HG02970 (cell line): Measurements from ENCODE around the gene ANTKMT.

Experiments used
- ATAC-seq: cut with Tn5 transposase; IDR thresholded peaks from one replicate; pipeline ENCODE4 v1.9.1; 2021; ENCODE audit warnings: mild to moderate bottlenecking, moderate library complexity, moderate number of reproducible peaks; ENCODE audit not compliant: unreplicated experiment, low FRiP score

ANTKMT gene

DNA sequence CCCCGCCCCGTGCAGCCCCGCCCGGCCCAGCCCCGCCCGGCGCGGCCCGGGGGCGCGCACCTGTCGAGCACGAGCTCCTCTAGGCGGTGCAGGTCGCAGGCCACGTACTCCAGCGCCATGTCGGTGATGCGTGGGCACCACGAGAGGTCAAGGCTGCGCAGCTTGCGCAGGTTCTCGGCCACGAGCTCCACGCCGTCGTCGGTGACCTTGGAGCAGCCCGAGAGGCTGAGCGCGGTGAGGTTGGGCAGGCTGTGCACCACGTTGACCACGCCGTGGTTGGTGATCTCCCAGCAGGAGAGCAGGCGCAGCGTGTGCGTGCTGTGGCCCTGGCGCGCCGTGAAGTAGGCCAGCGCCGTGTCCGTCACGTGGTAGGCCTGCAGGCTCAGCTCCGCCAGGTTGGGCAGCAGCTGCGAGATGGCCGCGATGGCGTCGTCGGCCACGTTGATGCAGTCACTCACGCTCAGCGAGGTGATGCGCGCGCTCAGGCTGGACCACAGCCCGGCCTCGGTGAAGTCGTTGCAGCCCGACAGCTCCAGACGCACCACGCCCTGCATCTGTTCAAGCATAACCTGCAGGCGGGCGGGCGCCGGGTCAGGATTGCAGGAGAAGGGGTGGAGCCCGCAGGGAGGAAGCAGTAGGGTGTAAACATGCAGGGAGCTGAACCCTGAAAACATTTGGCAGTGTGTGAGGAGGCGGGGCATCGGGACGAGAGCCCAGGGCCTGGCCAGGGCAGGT lies 25.4 kb upstream of the ANTKMT start:
- ATAC-seq: no peak

- ATAC-seq: no peak
These were observed 21.9 kb upstream of the ANTKMT start for GRCh38 chr16:698911-699671.

- ATAC-seq: no peak
These were observed 20.0 kb upstream of the ANTKMT start for GRCh38 chr16:700684-701584.

- ATAC-seq: no peak
These were observed 18.6 kb upstream of the ANTKMT start for GRCh38 chr16:702341-702740.

DNA sequence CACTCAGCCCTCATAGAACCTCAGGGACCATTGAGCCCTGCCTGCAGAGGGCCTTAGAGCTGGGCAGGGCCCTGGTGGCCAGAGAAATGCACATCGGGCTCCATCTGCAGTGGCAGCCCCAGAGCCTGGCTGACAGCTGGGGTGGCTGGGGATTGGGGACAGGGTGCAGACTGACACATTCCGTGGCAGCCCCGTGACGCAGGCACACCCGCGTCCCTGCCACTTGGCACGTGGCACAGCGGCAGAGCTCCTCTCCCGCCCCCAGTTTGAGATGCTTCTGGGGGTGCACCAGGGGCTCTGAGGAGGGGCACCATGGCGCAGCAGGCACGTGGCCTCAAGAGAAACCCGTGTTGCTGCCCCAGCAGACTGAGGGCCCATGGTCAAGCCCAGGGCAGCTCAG lies 17.5 kb upstream of the ANTKMT start:
- ATAC-seq: no peak

GRCh38 chr16:704047-704446 lies 16.9 kb upstream of the ANTKMT start:
- ATAC-seq: no peak

- ATAC-seq: no peak
These were observed 16.2 kb upstream of the ANTKMT start for GRCh38 chr16:704552-705380.

DNA sequence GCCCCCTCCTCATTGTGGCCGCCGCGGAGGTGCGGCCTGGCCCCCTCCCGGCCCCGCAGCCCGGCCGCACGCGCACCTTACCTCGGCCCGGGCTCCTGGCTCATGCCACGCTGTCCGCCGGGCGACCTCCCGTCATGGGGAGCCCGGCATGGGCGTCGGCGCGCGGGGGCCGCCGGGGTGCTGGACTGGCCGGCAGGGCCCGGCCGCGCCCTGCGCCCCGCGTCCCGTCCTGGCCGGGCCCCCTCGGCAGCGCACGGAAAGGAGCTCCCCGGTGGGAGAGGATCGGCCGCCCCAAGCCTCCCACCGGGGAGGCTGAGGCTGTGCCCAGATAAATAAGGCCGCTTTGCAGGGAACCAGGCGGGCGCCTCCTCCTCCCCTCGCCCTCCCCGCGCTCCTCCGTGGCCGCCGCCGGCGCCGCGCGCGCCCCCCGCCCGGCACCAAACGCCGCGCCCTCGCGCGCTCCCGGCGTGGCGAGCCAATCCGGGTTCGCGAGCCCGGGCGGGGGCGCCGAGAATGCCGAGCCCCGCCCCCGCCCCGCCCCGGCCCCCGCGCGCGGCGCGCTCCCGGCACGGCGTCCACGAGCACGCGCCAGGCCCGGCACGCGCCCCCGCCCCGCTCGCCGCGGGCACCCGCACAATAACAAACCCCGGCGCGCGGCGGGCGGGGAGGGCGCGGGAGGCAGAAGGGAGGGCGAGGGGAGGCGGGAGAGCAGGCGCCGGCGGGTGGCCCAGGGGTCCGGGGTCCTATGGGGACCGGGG lies 15.3 kb upstream of the ANTKMT start, which contains the start of gene FBXL16:
TSS of gene FBXL16 (minus strand) at position 371 of the 758 bp plus-strand sequence. CDS start 8,396 bp downstream, outside the sequence.
- ATAC-seq: no peak

GRCh38 chr16:706189-707061 lies 14.5 kb upstream of the ANTKMT start:
- no peak for ATAC-seq

GRCh38 chr16:707062-707538 lies 13.8 kb upstream of the ANTKMT start:
- no peak for ATAC-seq

- ATAC-seq: no peak
These were observed 12.9 kb upstream of the ANTKMT start for GRCh38 chr16:708019-708418.

DNA sequence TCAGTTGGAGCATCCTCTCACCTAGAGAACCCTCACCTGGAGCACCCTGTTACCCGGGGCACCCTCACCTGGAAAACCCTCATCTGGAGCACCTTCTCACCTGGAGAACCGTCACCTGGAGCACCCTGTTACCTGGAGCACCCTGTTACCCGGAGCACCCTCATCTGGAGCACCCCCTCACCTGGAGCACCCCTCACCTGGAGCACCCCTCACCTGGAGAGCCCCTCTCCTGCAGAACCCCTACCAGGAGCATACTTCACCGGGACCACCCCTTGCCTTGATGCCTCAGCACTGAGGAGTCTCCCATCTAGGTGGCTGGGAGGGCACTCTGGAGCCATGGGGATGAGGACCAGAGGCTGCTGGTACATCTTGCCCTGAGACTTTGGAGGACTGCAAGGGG lies 12.0 kb upstream of the ANTKMT start:
- ATAC-seq: no peak

GRCh38 chr16:709566-710499 lies 11.1 kb upstream of the ANTKMT start:
- no peak for ATAC-seq

DNA sequence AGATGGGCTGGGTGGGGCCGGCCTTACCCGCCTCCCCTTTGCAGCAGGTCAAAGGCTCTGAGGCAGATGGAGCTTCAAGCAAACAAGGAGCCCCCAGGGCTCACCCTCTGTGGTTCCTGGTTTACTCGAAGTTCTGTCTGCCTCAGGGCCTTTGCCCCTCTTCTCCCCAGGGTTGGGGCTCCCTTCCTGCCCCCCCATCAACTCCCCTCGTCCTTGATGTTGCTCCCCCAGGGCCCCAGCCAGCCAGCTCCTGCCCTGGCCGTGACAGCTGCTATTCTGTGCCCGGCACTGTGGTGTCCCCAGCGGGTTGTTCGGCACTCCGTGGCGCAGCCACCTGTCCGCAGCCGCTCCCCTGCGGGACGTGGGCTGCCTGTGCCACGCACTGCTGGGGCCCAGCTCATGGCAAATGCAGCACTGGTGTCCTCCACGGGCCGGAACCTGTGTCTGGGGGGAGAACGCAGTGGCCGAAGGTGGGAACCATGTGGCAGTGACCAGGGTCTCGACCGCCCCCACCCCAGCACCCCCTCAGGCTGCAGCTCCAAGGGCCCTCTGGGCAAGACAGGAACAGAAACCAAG lies 10.4 kb upstream of the ANTKMT start:
- ATAC-seq: no peak

GRCh38 chr16:711084-711483 lies 9.9 kb upstream of the ANTKMT start:
- ATAC-seq: no peak

- ATAC-seq: no peak
These were observed 9.2 kb upstream of the ANTKMT start for GRCh38 chr16:711548-712320.
